ENCODE data around the gene OGDHL. TPM values are rescaled to one million over a fixed set of nuclear protein-coding genes. Genes with fewer than 3 reads are reported as not detected.

OGDHL gene
- total and polyA plus RNA-seq, 9 of the 15 experiments (the other 6 are each of a cell fraction or from before 2014, with no cell fraction given) = 0.01 to 1.8 (median 0.91) TPM

GRCh38 chr10:49694466-49694865 lies 67.7 kb downstream of the OGDHL start (continued):
- TF ChIP-seq KDM4B (IDR thresholded peaks at IDR 0.05; ENCODE audit: borderline replicate concordance in 2 of 2, low read depth in 1 of 2) (no peak), NCOA6 (IDR thresholded peaks at IDR 0.05) (no peak), TFAP4 (CRISPR knock-in tag; IDR thresholded peaks at IDR 0.05; ENCODE audit: borderline replicate concordance) (no peak)

DNA sequence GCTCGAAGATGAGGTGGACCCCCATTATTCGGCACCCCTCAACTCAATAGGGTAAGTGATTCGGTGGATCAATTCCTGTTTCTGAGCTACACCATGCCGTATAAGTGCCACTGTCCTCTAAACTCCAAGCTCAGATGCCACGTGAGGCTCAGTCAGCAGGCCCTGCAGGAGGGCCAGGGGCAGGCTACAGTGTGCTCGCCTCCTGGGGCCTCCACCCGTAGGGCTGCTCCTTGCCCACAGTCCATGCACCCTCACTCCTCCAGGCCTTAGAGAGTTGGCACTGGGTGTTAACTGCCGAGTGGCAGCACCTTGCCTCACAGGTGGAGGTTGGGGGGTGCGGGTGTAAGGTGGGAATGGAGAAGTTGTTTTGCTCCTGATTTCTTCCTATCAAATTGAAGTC lies 70.5 kb downstream of the OGDHL start:
- ATAC-seq (no peak), FAIRE-seq (no peak), DNase-seq (ENCODE audit: extremely low read depth in 1 of 4, low spot score in 3 of 4) (no peak)
- H3K79me2 ChIP-seq (ENCODE audit: control insufficient read depth, insufficient read depth, low read length) = no peaks in the 10 kb centered on the region
- H3K4me3 ChIP-seq = no peak overlapping the region
- intact Hi-C loops (cut with micrococcal nuclease) (no loop called here), in situ Hi-C loops (cut with MboI) (no loop called here)
- BruUV-seq (replicated peaks) = no TSS peak
- H3K4me1 ChIP-seq (replicated peaks in 1 of 2; ENCODE audit: control insufficient read depth in 2 of 2, insufficient read depth in 2 of 2, low read length in 2 of 2) = no peaks in the 10 kb centered on the region
- no peaks in the 10 kb centered on the region for H3K9me3 ChIP-seq (replicated peaks; ENCODE audit: control insufficient read depth, insufficient read depth, low read depth, low read length)
- H3K27me3 ChIP-seq (ENCODE audit: control insufficient read depth in 2 of 2, insufficient read depth in 2 of 2, low read length in 2 of 2) = peaks cover 30 to 46% of the 10 kb centered on the region in 2 experiments
- H4K20me1 ChIP-seq (replicated peaks; ENCODE audit: control insufficient read depth, insufficient read depth, low read length) = no peaks in the 10 kb centered on the region
- TF ChIP-seq CGGBP1 (CRISPR knock-in tag; IDR thresholded peaks at IDR 0.05) (no peak), EZH2 (IDR thresholded peaks at IDR 0.05; ENCODE audit: borderline replicate concordance, low read depth, low read length) (no peak), POLR3G (IDR thresholded peaks at IDR 0.05; ENCODE audit: extremely low read depth, insufficient read length, insufficient replicate concordance) (no peak), SREBF1 (IDR thresholded peaks at IDR 0.05; ENCODE audit: borderline replicate concordance, low read depth, low read length) (no peak), ZNF408 (CRISPR knock-in tag; IDR thresholded peaks at IDR 0.05; ENCODE audit: low read depth) (no peak), ZFP91 (CRISPR knock-in tag; IDR thresholded peaks at IDR 0.05) (no peak), RUNX1 (IDR thresholded peaks at IDR 0.05; ENCODE audit: low read depth) (no peak), GTF2F1 (IDR thresholded peaks at IDR 0.05; ENCODE audit: low read depth, low read length) (no peak), C11orf30 (IDR thresholded peaks at IDR 0.05; ENCODE audit: low read depth) (no peak), PPARD (CRISPR knock-in tag; IDR thresholded peaks at IDR 0.05) (no peak), ZNF224 (CRISPR knock-in tag; IDR thresholded peaks at IDR 0.05) (no peak), POLR2B (IDR thresholded peaks at IDR 0.05; ENCODE audit: low read depth, partially characterized antibody) (no peak), THAP7 (CRISPR knock-in tag; IDR thresholded peaks at IDR 0.05) (no peak)
- H2AFZ ChIP-seq (ENCODE audit: low read depth, low read length) = no peak overlapping the region
- no peak overlapping the region for H3K27ac ChIP-seq (ENCODE audit: extremely low read depth, low read depth, low read length)
- H3K4me2 ChIP-seq (ENCODE audit: insufficient read depth, low read length) = no peak overlapping the region
- no peak overlapping the region for H3K9ac ChIP-seq (ENCODE audit: insufficient read depth in 1 of 2, low read depth in 2 of 2, low read length in 2 of 2)
- POLR2A ChIA-PET = interaction anchor here (1.8 kb wide), 1 partner anchor 58 kb away, joined by 4 read pairs; no protein-coding TSS in a partner anchor
- CTCF ChIA-PET (ENCODE audit: low intra/inter-chr PET ratio) = no interaction called here
- no peaks in the 10 kb centered on the region for H3K9me1 ChIP-seq (ENCODE audit: control insufficient read depth, insufficient read depth, low read length)
- WGBS (ENCODE audit: insufficient coverage, low coverage, missing lambda C conversion rate) = under 1% methylated on average over 9 of the region's 9 CpGs
- no peaks in the 10 kb centered on the region for H3K36me3 ChIP-seq (ENCODE audit: control insufficient read depth, insufficient read depth, low read length)

Measured in K562 (cell line).